Endodermal cell (in vitro differentiated cells): ENCODE data around the gene NID1. TPM values are rescaled to one million over a fixed set of nuclear protein-coding genes. Genes with fewer than 3 reads are reported as not detected.

ENCODE experiments used
- DNase-seq: peaks from one replicate; pipeline ENCODE4 v3.0.0-alpha.2; 2017
- H3K27ac ChIP-seq: 2 replicates; pipeline ENCODE4 v1.5.1; 2013; ENCODE audit warnings: mild to moderate bottlenecking, low read depth, low read length, moderate library complexity
- H3K27me3 ChIP-seq: 2 replicates; pipeline ENCODE4 v1.6.1; 2013; ENCODE audit warnings: mild to moderate bottlenecking, low read length, moderate library complexity; ENCODE audit not compliant: insufficient read depth, control insufficient read depth, poor library complexity, severe bottlenecking
- H3K36me3 ChIP-seq: 2 replicates; pipeline ENCODE4 v1.7.0; 2013; ENCODE audit warnings: mild to moderate bottlenecking, low read length, moderate library complexity; ENCODE audit not compliant: control insufficient read depth, insufficient read depth
- H3K4me1 ChIP-seq: one replicate; pipeline ENCODE4 v1.7.0; 2013; ENCODE audit warnings: low read length; ENCODE audit not compliant: control insufficient read depth, insufficient read depth
- H3K4me3 ChIP-seq: 2 replicates; pipeline ENCODE4 v1.5.1; 2013; ENCODE audit warnings: mild to moderate bottlenecking, low read length, moderate library complexity
- H3K9ac ChIP-seq: 2 replicates; pipeline ENCODE4 v1.6.1; 2013; ENCODE audit warnings: mild to moderate bottlenecking, low read length, moderate library complexity; ENCODE audit not compliant: poor library complexity, severe bottlenecking; ENCODE audit errors: extremely low read depth
- H3K9me3 ChIP-seq: 2 replicates; pipeline ENCODE4 v1.6.1; 2013; ENCODE audit warnings: mild to moderate bottlenecking, low read length, moderate library complexity; ENCODE audit not compliant: control insufficient read depth
- H3K27ac Mint-ChIP-seq: 2 replicates; pipeline ENCODE4 v1.8.0; 2020; ENCODE audit warnings: mixed read lengths
- H3K27me3 Mint-ChIP-seq: 2 replicates; pipeline ENCODE4 v1.8.0; 2021; ENCODE audit warnings: mild to moderate bottlenecking, mixed read lengths; ENCODE audit not compliant: insufficient read depth
- H3K36me3 Mint-ChIP-seq: 2 replicates; pipeline ENCODE4 v1.8.0; 2020; ENCODE audit warnings: low read depth, mixed read lengths
- H3K4me1 Mint-ChIP-seq: 2 replicates; pipeline ENCODE4 v1.8.0; 2020; ENCODE audit warnings: mixed read lengths
- H3K4me3 Mint-ChIP-seq: 2 replicates; pipeline ENCODE4 v1.8.0; 2020; ENCODE audit warnings: mild to moderate bottlenecking, moderate library complexity, mixed read lengths
- H3K9me3 Mint-ChIP-seq: 2 replicates; pipeline ENCODE4 v1.8.0; 2020; ENCODE audit warnings: mild to moderate bottlenecking, mixed read lengths
- WGBS, 2 experiments: methylation state at CpG; one replicate each; pipeline versions ENCODE4 v1.1.5 to v1.1.7; 2013; ENCODE audit warnings: missing lambda C conversion rate in 2 of 2, mixed read lengths in 1 of 2; ENCODE audit not compliant: insufficient coverage in 1 of 2, insufficient read length in 1 of 2; 5-methylcytosine and 5-hydroxymethylcytosine counted together
- total RNA-seq, 2 donors: library from RNA; stranded (reverse); fragmentation: NEBNext Ultra II Directional in 1 of 2; extraction: Animal tissue kit (Norgen Biotek cat#: 25700) in 1 of 2; gene quantifications; 2 replicates in 1 of 2; 3 replicates in 1 of 2; pipeline ENCODE4 v1.2.1, GENCODE V29; 2021
- TF ChIP-seq, protein P1 (sequence below): fragments of 200-600 bp; sonication (generic); conservative IDR thresholded peaks from 2 replicates; pipeline ENCODE4 v1.5.0; 2021; ENCODE audit warnings: antibody characterized with exemption, mild to moderate bottlenecking

Gene NID1
- total RNA-seq, 2 donors from 2014 or later = 12.7 to 18.3 TPM

DNA sequence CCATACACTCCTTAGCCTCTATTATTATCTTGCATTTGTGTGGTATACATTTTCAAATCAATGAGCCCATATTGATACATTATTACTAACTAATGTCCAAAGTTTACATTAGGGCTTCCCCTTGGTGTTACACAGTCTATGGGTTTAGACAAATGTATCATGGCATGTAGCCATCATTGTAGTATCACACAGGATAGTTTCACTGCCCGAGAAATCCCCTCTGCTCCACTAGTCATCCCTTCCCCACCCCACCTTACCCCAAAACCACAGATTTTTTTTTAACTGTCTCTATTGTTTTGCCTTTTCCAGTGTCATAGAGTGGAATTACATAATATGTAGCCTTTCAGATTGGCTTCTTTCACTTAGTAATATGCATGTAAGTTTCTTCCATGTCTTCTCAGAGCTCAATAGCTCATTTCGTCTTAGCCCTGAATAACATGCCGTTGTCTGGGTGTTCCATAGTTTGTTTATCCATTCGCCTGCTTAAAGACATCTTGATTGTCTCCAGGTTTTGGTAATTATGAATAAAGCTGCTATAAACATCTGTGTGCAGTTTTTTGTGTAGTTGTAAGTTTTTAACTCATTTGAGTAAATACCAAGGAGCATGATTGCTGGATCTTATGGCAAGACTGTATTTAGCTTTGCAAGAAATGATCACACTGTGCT is 111.8 kb downstream of the NID1 start:
- Mint-ChIP-seq H3K4me3 (no peak overlapping the region), H3K4me1 (peaks cover 11% of the 10 kb centered on the region), H3K9me3 (no peaks in the 10 kb centered on the region), H3K27me3 (no peaks in the 10 kb centered on the region), H3K36me3 (no peaks in the 10 kb centered on the region), H3K27ac (no peak overlapping the region)
- Histone ChIP-seq H3K4me3 (no peak overlapping the region), H3K9ac (no peak overlapping the region), H3K27me3 (no peaks in the 10 kb centered on the region), H3K4me1 (no peaks in the 10 kb centered on the region), H3K36me3 (no peaks in the 10 kb centered on the region), H3K9me3 (no peaks in the 10 kb centered on the region), H3K27ac (no peak overlapping the region)
- WGBS, 2 experiments = 90 to 93% methylated on average over 4 of the region's 4 CpGs
- TF ChIP-seq, protein P1, sequence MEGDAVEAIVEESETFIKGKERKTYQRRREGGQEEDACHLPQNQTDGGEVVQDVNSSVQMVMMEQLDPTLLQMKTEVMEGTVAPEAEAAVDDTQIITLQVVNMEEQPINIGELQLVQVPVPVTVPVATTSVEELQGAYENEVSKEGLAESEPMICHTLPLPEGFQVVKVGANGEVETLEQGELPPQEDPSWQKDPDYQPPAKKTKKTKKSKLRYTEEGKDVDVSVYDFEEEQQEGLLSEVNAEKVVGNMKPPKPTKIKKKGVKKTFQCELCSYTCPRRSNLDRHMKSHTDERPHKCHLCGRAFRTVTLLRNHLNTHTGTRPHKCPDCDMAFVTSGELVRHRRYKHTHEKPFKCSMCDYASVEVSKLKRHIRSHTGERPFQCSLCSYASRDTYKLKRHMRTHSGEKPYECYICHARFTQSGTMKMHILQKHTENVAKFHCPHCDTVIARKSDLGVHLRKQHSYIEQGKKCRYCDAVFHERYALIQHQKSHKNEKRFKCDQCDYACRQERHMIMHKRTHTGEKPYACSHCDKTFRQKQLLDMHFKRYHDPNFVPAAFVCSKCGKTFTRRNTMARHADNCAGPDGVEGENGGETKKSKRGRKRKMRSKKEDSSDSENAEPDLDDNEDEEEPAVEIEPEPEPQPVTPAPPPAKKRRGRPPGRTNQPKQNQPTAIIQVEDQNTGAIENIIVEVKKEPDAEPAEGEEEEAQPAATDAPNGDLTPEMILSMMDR = no peak
- no peak for DNase-seq

DNA sequence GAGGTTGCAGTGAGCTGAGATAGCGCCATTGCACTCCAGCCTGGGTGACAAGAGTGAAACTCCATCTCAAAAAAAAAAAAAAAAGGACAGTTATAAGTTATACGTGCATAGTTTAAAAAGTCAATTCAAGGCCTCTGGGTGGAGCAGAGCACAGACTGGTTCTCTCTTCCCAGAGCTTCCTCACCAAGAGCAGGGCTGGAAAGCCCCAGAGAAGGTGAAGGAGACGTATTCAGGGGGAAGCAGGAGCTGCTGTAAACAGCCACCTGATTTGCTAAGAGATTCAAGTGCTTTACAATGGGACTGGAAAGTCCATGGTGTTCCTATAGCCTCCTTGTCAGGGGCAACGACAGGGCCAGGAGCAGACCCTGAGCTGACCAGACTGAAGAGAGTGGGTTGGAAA is 113.2 kb downstream of the NID1 start:
- WGBS, 2 experiments = 83 to 91% methylated on average over 2 to 4 of the region's 4 CpGs
- H3K27ac Mint-ChIP-seq = no peak overlapping the region
- no peaks in the 10 kb centered on the region for H3K9me3 Mint-ChIP-seq
- DNase-seq = no peak
- TF ChIP-seq, protein P1 = no peak
- no peaks in the 10 kb centered on the region for H3K36me3 Mint-ChIP-seq
- Histone ChIP-seq H3K27me3 (no peaks in the 10 kb centered on the region), H3K4me1 (no peaks in the 10 kb centered on the region), H3K9me3 (no peaks in the 10 kb centered on the region), H3K4me3 (no peak overlapping the region), H3K27ac (no peak overlapping the region), H3K36me3 (no peaks in the 10 kb centered on the region), H3K9ac (no peak overlapping the region)
- H3K4me3 Mint-ChIP-seq = no peak overlapping the region
- peaks cover 11% of the 10 kb centered on the region for H3K4me1 Mint-ChIP-seq
- no peaks in the 10 kb centered on the region for H3K27me3 Mint-ChIP-seq

DNA sequence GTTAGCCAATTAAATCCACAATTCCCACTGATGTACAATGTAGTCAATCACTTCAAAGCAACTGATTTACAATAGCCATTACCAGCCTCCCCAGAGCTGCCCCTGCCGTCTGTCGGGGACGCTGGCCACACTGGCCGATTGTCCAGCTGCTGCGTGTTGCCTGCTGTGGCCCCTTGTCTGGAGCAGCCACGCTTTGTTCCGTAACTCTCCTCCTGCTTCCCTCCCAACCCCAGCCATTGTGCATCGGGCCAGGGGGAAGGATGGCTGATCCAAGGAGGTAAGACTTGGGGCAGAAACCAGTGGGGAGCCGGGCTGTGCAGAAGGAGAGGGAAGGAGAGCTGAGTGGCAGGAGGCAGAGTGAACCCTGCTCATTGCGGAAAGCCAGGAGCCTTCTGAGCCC is 114.6 kb downstream of the NID1 start:
- no peak overlapping the region for H3K27ac Mint-ChIP-seq
- Histone ChIP-seq H3K4me1 (no peaks in the 10 kb centered on the region), H3K27me3 (no peaks in the 10 kb centered on the region), H3K36me3 (no peaks in the 10 kb centered on the region), H3K4me3 (no peak overlapping the region), H3K9me3 (no peaks in the 10 kb centered on the region), H3K9ac (no peak overlapping the region), H3K27ac (peak overlapping the region; percentile 34)
- no peaks in the 10 kb centered on the region for H3K9me3 Mint-ChIP-seq
- TF ChIP-seq, protein P1 = no peak
- H3K27me3 Mint-ChIP-seq = no peaks in the 10 kb centered on the region
- DNase-seq = no peak
- no peaks in the 10 kb centered on the region for H3K36me3 Mint-ChIP-seq
- peaks cover 19% of the 10 kb centered on the region for H3K4me1 Mint-ChIP-seq
- H3K4me3 Mint-ChIP-seq = no peak overlapping the region
- WGBS, 2 experiments = 80 to 95% methylated on average over 3 to 10 of the region's 10 CpGs
